Cerebellar cortex (tissue), 1 donor: ENCODE measurements around the gene PLPP4.

ENCODE experiments used
- DNase-seq: peaks from one replicate; pipeline ENCODE4 v3.0.0-alpha.2; 2015; ENCODE audit warnings: low spot score

The PLPP4 gene

GRCh38 chr10:120610791-120611190 lies 153.8 kb downstream of the PLPP4 start:
- no peak for DNase-seq

GRCh38 chr10:120612756-120613155 lies 155.7 kb downstream of the PLPP4 start:
- DNase-seq, result no peak

- no peak for DNase-seq
Observed at GRCh38 chr10:120613180-120613579, 156.2 kb downstream of the PLPP4 start.

- DNase-seq, result no peak
Observed at GRCh38 chr10:120614680-120615079, 157.7 kb downstream of the PLPP4 start.

GRCh38 chr10:120616311-120616911 lies 159.4 kb downstream of the PLPP4 start:
- no peak for DNase-seq

- no peak for DNase-seq
Observed at GRCh38 chr10:120628197-120628596, 171.2 kb downstream of the PLPP4 start.

- DNase-seq, result no peak
Observed at GRCh38 chr10:120630266-120630665, 173.2 kb downstream of the PLPP4 start.

- no peak for DNase-seq
Observed at GRCh38 chr10:120632047-120632446, 175.0 kb downstream of the PLPP4 start.

- DNase-seq, result no peak
Observed at GRCh38 chr10:120632942-120633341, 175.9 kb downstream of the PLPP4 start.

GRCh38 chr10:120634659-120635058 lies 177.6 kb downstream of the PLPP4 start:
- peak; percentile 19 for DNase-seq
